BLaER1 treated with 17β-estradiol and CSF1 and Interleukin-3, amounts not matched to agents 10 nM and 100 nM (cell line): ENCODE data around the gene TACSTD2.
"Not testable (repeated sequence)": the region's sequence is repeated elsewhere in the genome, so short reads cannot be mapped to it uniquely, and the experiment has no call there.

ENCODE experiments used
- H3K27ac ChIP-seq, 11 experiments: shearing (Covaris generic); formaldehyde crosslinking; 2 replicates each; pipeline ENCODE4 v1.8.1; 2022
- H3K27me3 ChIP-seq, 11 experiments: shearing (Covaris generic); formaldehyde crosslinking; 2 replicates each; pipeline ENCODE4 v1.8.1; 2022
- H3K36me3 ChIP-seq, 11 experiments: shearing (Covaris generic); formaldehyde crosslinking; 2 replicates each; pipeline ENCODE4 v1.8.1; 2022
- H3K4me1 ChIP-seq, 10 experiments: shearing (Covaris generic); formaldehyde crosslinking; 2 replicates each; pipeline ENCODE4 v1.8.1; 2022
- H3K4me2 ChIP-seq, 11 experiments: shearing (Covaris generic); formaldehyde crosslinking; 2 replicates each; pipeline ENCODE4 v1.8.1; 2022
- H3K4me3 ChIP-seq, 10 experiments: shearing (Covaris generic); formaldehyde crosslinking; 2 replicates each; pipeline ENCODE4 v1.8.1; 2022
- H3K9ac ChIP-seq, 11 experiments: shearing (Covaris generic); formaldehyde crosslinking; 2 replicates each; pipeline ENCODE4 v1.8.1; 2022
- H3K9me3 ChIP-seq, 11 experiments: shearing (Covaris generic); formaldehyde crosslinking; replicated peaks in 1 of 11; 2 replicates each; pipeline ENCODE4 v1.8.1; 2022
- H4K20me1 ChIP-seq, 11 experiments: shearing (Covaris generic); formaldehyde crosslinking; 2 replicates each; pipeline ENCODE4 v1.8.1; 2022
- Cebpa-rat ChIP-seq, 11 experiments: shearing (Covaris generic); IDR thresholded peaks; 2 replicates each; pipeline ENCODE4 v1.8.1; 2022

The TACSTD2 gene

DNA sequence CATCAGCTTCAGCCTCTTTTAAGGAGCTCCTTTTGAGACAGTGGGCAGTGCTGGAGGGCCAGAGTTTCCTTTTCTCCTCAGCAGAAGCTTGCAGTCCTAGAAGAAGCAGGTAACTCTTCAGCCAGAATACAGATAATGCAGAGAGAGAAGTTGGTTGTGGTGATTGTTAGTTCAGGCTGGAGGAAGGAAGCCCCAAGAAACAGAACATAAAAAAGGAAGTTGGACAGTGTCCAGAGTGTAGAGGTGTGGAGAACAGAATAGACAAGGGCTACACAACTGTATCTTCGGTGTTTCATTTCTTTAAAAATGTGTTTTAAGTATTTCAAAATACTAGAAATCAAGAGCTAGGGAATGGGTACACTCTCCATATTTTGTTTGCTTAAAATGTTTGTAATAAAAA is 6.4 kb upstream of the TACSTD2 start:
- Histone ChIP-seq H3K4me3 (no peak overlapping the region), H3K27ac (peak overlapping the region in 4 of 11 experiments; percentile 53 to 74 (median 62); a peak in 4 of 22 replicates)

DNA sequence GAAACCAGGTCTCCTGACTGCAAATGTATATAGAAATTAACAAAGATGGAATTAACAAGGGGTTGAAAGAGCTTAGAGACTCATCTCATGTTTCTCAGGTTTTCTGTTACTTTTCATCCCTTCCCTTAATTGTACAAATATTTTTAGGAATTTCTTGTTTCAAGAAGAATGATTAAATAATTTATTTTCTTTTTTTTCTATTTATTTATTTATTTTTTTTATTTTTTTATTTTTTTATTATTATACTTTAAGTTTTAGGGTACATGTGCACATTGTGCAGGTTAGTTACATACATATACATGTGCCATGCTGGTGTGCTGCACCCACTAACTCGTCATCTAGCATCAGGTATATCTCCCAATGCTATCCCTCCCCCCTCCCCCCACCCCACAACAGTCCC is 5.1 kb upstream of the TACSTD2 start:
- H3K9ac ChIP-seq, H3K36me3 ChIP-seq, H3K4me2 ChIP-seq, H3K4me3 ChIP-seq, H3K27ac ChIP-seq, H3K9me3 ChIP-seq, H4K20me1 ChIP-seq, H3K27me3 ChIP-seq: not testable (repeated sequence)
- peaks cover 5 to 35% (median 27%) of the 10 kb centered on the region in 10 experiments; a peak in 18 of 20 replicates for H3K4me1 ChIP-seq

More for the DNA sequence above, 6.4 kb upstream of the TACSTD2 start:
- Histone ChIP-seq H4K20me1 (no peaks in the 10 kb centered on the region), H3K27me3 (no peaks in the 10 kb centered on the region), H3K9ac (no peak overlapping the region), H3K4me1 (peaks cover 5 to 35% (median 27%) of the 10 kb centered on the region in 10 experiments; a peak in 18 of 20 replicates), H3K36me3 (no peaks in the 10 kb centered on the region), H3K9me3 (no peaks in the 10 kb centered on the region), H3K4me2 (peak overlapping the region in 10 of 11 experiments; percentile 21 to 90 (median 49); a peak in 16 of 22 replicates)
- TF ChIP-seq Cebpa-rat (IDR thresholded peaks at IDR 0.05): no peak

DNA sequence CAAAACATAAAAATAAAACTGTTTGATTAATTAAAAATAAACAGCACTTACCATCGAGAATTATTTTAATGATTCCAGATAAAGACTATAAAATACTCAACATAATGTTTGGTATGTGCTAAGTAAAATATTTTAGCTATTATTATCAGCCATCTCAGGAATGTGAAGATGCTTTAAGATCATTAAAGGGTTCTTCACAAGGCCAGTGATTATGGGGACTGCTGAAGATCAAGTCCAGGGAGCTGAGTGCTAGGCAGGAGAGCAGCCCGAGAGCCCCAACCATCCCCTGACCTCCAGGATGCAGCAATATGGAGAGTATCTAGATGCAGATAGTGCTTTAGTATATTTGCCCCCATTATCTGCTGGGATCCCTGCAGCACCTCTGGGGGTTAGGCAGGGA is 4.6 kb upstream of the TACSTD2 start:
- no peak overlapping the region for H3K4me2 ChIP-seq
- no peaks in the 10 kb centered on the region for H3K27me3 ChIP-seq
- no peak overlapping the region for H3K27ac ChIP-seq
- no peak for TF ChIP-seq Cebpa-rat (IDR thresholded peaks at IDR 0.05)
- peaks cover 5 to 35% (median 27%) of the 10 kb centered on the region in 10 experiments; a peak in 18 of 20 replicates for H3K4me1 ChIP-seq
- no peaks in the 10 kb centered on the region for H4K20me1 ChIP-seq
- H3K4me3 ChIP-seq: no peak overlapping the region
- no peaks in the 10 kb centered on the region for H3K36me3 ChIP-seq
- H3K9me3 ChIP-seq: peaks cover 6 to 8% (median 7%) of the 10 kb centered on the region in 11 experiments
- no peak overlapping the region for H3K9ac ChIP-seq

GRCh38 chr1:58580186-58580585 is 3.1 kb upstream of the TACSTD2 start:
- Histone ChIP-seq H4K20me1 (no peaks in the 10 kb centered on the region), H3K9me3 (peaks cover 12 to 18% (median 15%) of the 10 kb centered on the region in 11 experiments), H3K4me2 (no peak overlapping the region), H3K27me3 (no peaks in the 10 kb centered on the region), H3K27ac (no peak overlapping the region), H3K4me3 (no peak overlapping the region), H3K36me3 (no peaks in the 10 kb centered on the region), H3K4me1 (peaks cover 5 to 21% (median 21%) of the 10 kb centered on the region in 10 experiments; a peak in 18 of 20 replicates), H3K9ac (no peak overlapping the region)
- TF ChIP-seq Cebpa-rat (IDR thresholded peaks at IDR 0.05): no peak

DNA sequence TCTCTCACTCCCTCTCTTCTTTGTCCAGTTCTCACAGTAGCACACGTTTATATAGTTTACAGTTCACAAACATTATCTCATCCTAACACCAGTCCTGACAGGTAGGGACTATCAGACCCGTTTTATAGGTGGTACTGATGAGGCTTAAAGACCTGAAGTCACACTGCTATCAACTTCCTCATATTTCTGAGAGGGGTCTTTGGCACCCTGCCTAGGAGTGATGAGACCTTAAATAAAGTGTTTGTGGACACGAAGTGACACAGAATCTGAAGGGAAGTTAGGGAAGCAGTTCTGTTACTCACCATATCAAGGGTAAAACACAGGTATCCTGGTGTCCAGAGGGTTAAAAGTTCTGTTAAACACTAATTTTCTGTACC is 590 bp upstream of the TACSTD2 start:
- Histone ChIP-seq H3K27ac (no peak overlapping the region), H3K4me3 (no peak overlapping the region), H3K9ac (no peak overlapping the region), H3K4me2 (no peak overlapping the region), H3K9me3 (peaks cover 12 to 18% (median 15%) of the 10 kb centered on the region in 11 experiments), H3K4me1 (no peaks in the 10 kb centered on the region), H3K27me3 (no peaks in the 10 kb centered on the region), H3K36me3 (no peaks in the 10 kb centered on the region), H4K20me1 (no peaks in the 10 kb centered on the region)
- TF ChIP-seq Cebpa-rat (IDR thresholded peaks at IDR 0.05): no peak

- H4K20me1 ChIP-seq: no peaks in the 10 kb centered on the region
- no peaks in the 10 kb centered on the region for H3K4me1 ChIP-seq
- no peak overlapping the region for H3K9ac ChIP-seq
- peaks cover 12 to 18% (median 15%) of the 10 kb centered on the region in 11 experiments for H3K9me3 ChIP-seq
- no peak overlapping the region for H3K27ac ChIP-seq
- H3K36me3 ChIP-seq: no peaks in the 10 kb centered on the region
- no peak for TF ChIP-seq Cebpa-rat (IDR thresholded peaks at IDR 0.05)
- H3K4me3 ChIP-seq: no peak overlapping the region
- H3K4me2 ChIP-seq: no peak overlapping the region
- H3K27me3 ChIP-seq: no peaks in the 10 kb centered on the region
Observed at GRCh38 chr1:58576325-58576726, 726 bp downstream of the TACSTD2 start.

- no peaks in the 10 kb centered on the region for H3K36me3 ChIP-seq
- H3K9ac ChIP-seq: no peak overlapping the region
- no peaks in the 10 kb centered on the region for H4K20me1 ChIP-seq
- H3K27me3 ChIP-seq: no peaks in the 10 kb centered on the region
- 0 out of 22 replicates have a peak, but pooled peaks of 1 of the 11 experiments have one; percentile 15 for TF ChIP-seq Cebpa-rat (IDR thresholded peaks at IDR 0.05)
- H3K9me3 ChIP-seq: peaks cover 12 to 18% (median 15%) of the 10 kb centered on the region in 11 experiments
- no peak overlapping the region for H3K27ac ChIP-seq
- H3K4me2 ChIP-seq: no peak overlapping the region
- H3K4me1 ChIP-seq: no peaks in the 10 kb centered on the region
- no peak overlapping the region for H3K4me3 ChIP-seq
Observed at GRCh38 chr1:58575551-58576324, 1.3 kb downstream of the TACSTD2 start.

DNA sequence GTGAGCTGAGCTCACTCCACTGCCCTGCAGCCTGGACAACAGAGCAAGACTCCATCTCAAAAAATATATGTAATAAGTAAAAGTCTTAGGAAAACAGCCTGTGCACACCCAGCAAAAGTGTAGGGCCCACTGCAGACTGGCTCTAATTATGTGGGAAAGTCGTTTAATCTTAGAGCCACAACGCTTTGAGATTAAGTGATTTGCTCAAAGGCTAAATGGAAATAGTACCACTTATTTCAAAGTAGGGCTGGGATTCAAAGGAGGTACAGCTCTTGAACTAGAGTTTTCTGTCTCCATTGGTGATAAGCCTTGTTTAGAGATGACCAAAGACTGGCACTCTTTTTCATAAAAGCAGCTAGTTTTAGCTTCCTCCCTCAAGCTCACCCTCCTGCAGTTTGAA is 2.2 kb downstream of the TACSTD2 start:
- Histone ChIP-seq H3K4me2 (no peak overlapping the region), H3K27ac (no peak overlapping the region), H3K4me3 (no peak overlapping the region), H3K27me3 (no peaks in the 10 kb centered on the region), H3K9ac (no peak overlapping the region), H3K4me1 (no peaks in the 10 kb centered on the region), H3K9me3 (peaks cover 12 to 18% (median 15%) of the 10 kb centered on the region in 11 experiments), H3K36me3 (no peaks in the 10 kb centered on the region), H4K20me1 (no peaks in the 10 kb centered on the region)
- TF ChIP-seq Cebpa-rat (IDR thresholded peaks at IDR 0.05): no peak

GRCh38 chr1:58573705-58574591 is 3.1 kb downstream of the TACSTD2 start:
- Histone ChIP-seq H3K27me3 (no peaks in the 10 kb centered on the region), H3K4me1 (no peaks in the 10 kb centered on the region), H3K4me3 (no peak overlapping the region), H3K27ac (no peak overlapping the region), H4K20me1 (no peaks in the 10 kb centered on the region), H3K36me3 (no peaks in the 10 kb centered on the region), H3K4me2 (no peak overlapping the region), H3K9ac (no peak overlapping the region), H3K9me3 (peaks cover 12 to 18% (median 15%) of the 10 kb centered on the region in 11 experiments)
- TF ChIP-seq Cebpa-rat (IDR thresholded peaks at IDR 0.05): no peak
